ENCODE measurements around the gene CNKSR2. TPM values are rescaled to one million over a fixed set of nuclear protein-coding genes. Genes with fewer than 3 reads are reported as not detected.

CNKSR2 gene
- total RNA-seq, 1 donor: 4.0 TPM

GRCh38 chrX:21590012-21590776, 216.0 kb downstream of the CNKSR2 start:
- DNase-seq (ENCODE audit: low read depth in 2 of 3, low spot score in 2 of 3): peak in 1 of 3 donors; percentile 0

GRCh38 chrX:21606002-21606401, 231.8 kb downstream of the CNKSR2 start:
- DNase-seq (ENCODE audit: low read depth in 2 of 3, low spot score in 2 of 3): no peak

DNA sequence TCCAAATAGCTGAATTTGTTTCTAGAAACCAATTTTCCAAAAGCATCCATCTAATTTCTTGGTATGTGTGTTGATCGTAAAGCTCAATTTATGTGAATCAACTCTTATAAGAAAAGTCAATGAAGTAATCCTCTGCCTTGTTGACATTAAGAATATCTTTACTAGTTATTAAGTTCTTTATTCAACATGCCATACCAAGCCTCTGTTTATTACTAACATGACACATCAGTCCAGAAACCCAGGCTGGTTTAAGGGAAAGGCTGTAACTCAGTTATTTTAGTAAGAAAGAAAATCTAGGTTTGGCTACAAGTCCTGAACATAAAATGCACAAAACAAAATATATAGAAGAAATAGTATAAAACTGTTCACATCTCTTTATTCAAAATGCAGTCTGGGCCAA, 235.9 kb downstream of the CNKSR2 start:
- no peak for DNase-seq (ENCODE audit: low read depth in 2 of 3, low spot score in 2 of 3)

DNA sequence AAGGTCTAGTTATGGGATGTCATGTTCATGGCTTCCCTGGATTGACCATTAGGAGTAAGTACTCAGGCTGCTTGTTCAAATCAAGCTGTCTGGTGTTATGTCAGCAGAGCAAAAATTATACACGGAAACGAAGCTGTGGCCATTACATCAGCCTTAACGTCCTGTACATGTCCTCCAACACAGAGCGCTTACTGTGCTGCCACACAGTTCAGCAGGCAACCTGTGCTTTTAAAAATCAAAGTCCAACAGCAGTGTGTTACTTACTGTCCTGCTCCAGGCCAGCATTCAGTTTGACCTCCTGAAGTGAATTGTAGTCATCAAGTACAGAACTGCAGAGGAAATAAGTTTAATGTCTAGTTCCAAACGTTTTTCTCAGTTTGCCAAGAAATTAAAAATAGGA, 237.9 kb downstream of the CNKSR2 start:
- no peak for DNase-seq (ENCODE audit: low read depth in 2 of 3, low spot score in 2 of 3)

DNA sequence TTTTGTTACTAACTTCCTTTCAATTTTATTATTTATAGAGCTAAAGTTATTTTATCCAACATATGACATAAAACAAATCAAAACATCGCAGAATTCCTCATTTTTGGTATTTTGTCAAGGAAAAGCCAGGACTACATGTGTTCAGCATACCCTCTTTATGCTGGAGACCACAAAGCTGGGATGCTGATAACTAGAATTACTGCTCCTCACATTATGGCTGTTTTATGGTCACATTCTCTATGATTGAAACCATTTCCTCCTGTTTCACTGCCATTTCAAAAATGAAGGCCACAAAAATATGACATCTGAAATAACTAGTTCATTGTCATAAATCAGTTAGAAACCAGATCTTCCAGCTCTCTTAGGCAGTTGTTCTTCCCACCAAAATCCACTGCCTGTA, 242.2 kb downstream of the CNKSR2 start:
- no peak for DNase-seq (ENCODE audit: low read depth in 2 of 3, low spot score in 2 of 3)

GRCh38 chrX:21620234-21620633, 246.0 kb downstream of the CNKSR2 start:
- no peak for DNase-seq (ENCODE audit: low read depth in 2 of 3, low spot score in 2 of 3)

DNA sequence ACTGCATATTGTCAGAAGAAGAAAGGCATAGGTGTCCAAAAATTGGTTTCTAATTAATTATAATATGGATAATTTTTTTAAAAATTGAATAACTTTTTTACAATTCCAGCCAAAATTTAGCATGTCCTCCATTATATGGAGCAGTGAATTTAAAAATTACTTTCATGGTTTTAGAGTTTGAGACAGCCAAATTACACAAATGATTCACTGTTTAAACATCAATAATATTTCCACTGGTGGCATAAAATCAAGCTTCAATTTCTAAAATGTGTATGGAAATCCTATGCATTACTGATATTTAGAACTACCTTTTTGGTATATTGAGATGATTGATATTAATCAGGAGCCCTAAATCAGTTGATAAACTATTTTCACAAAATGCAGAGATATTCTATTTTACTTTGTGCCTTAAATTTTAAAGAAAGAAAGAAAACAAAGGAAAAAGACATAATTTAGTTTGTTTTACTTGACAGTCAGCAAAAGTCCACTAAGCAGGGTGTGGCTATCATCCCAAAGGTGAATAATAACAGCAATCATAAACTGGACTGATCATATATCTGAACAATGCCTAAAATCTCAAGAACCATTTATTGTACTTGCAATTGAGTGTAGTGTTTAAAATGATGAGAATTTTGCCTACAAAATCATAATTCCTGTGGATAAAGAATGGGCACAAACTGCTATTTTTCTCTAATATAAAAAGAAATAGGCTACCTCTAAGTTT, 249.7 kb downstream of the CNKSR2 start:
- DNase-seq (ENCODE audit: low read depth in 2 of 3, low spot score in 2 of 3): no peak

DNA sequence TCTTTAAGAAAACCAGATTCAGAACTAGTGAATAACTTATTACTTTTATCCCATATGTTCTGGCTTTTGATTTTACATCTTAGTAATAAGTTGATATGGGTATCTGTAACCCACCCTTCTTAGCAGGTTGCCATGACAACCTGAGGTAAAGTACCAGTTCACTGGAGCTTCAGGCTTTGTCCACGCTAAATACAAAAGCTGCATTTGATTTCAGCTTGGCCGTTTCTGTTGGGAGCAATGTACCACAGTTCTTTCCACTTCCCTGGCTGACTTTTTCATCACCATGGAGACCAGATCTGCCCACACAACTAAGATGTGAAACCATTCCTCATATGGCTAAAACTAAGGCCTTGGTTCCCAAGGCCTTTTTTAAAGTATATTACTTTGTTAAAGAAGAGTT, 257.8 kb downstream of the CNKSR2 start:
- DNase-seq (ENCODE audit: low read depth in 2 of 3, low spot score in 2 of 3): no peak

DNA sequence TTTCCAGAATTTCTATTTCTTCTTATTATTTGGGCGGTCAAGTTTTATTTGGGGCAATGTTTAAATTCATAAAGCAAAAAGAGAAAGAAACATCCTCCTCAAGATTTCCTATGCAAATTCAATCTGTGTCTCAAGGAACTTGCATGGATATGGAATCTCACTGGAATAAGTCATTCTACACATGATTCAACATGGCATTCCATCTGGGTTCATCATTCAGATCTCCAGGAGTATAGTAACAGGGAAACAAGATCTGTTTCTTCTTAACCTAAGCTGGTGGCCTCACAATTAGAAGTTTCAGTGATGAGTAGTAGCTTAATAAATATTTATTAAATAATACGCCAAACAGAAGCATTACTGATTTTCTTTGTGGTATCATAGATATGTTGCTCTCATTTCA, 264.1 kb downstream of the CNKSR2 start:
- DNase-seq (ENCODE audit: low read depth in 2 of 3, low spot score in 2 of 3): no peak

DNA sequence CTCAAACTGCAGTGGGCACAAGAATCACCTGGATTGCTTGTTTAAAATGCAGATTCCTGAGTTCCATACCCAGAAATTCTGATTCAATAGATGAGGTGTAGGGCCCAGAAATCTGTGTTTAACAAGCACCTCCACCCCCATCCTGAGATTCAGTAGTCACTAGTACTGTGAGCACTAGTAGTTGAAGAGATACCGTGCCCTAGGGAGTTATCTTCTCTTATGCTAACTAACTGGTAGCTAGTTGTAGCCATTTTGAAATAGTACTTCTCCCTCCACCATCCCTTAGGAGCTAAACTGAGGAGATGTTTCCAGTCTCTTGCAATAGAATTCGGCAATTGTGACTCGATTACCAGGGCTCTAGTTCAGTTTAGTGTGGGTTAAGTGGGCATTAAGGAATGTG, 265.6 kb downstream of the CNKSR2 start:
- no peak for DNase-seq (ENCODE audit: low read depth in 2 of 3, low spot score in 2 of 3)

- DNase-seq (ENCODE audit: low read depth in 2 of 3, low spot score in 2 of 3): no peak
These were observed 271.2 kb downstream of the CNKSR2 start for GRCh38 chrX:21645431-21645830.

DNA sequence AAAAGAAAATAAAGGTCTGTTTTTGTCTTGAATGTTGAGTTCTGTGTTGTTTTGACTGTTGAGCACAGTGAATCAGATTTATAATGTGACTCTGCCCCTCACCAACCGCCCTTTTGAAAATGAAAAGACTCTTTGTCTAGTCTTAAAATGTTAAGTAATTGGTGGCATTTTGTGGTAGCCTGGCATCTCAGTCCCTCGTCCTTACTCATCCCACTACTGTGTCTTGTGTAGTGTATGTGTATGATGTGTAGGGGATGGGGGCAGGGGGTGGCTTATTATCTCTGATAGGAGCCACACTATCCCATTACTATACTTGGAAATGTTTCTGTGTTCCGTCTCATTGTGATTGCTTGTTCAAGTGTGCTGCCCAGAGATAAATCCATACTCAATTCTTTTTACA, 271.7 kb downstream of the CNKSR2 start:
- DNase-seq (ENCODE audit: low read depth in 2 of 3, low spot score in 2 of 3): no peak

GRCh38 chrX:21655901-21656586, 281.8 kb downstream of the CNKSR2 start:
- no peak for DNase-seq (ENCODE audit: low read depth in 2 of 3, low spot score in 2 of 3)

GRCh38 chrX:21656587-21657317, 282.5 kb downstream of the CNKSR2 start:
- DNase-seq (ENCODE audit: low read depth in 2 of 3, low spot score in 2 of 3): no peak

GRCh38 chrX:21657318-21658151, 283.3 kb downstream of the CNKSR2 start:
- no peak for DNase-seq (ENCODE audit: low read depth in 2 of 3, low spot score in 2 of 3)

- no peak for DNase-seq (ENCODE audit: low read depth in 2 of 3, low spot score in 2 of 3)
These were observed 284.0 kb downstream of the CNKSR2 start, which contains the start of gene KLHL34 for GRCh38 chrX:21658152-21658737. Gene KLHL34, minus strand, starts transcription at chrX:21658330. Its CDS starts 542 bp downstream, at chrX:21657788.

DNA sequence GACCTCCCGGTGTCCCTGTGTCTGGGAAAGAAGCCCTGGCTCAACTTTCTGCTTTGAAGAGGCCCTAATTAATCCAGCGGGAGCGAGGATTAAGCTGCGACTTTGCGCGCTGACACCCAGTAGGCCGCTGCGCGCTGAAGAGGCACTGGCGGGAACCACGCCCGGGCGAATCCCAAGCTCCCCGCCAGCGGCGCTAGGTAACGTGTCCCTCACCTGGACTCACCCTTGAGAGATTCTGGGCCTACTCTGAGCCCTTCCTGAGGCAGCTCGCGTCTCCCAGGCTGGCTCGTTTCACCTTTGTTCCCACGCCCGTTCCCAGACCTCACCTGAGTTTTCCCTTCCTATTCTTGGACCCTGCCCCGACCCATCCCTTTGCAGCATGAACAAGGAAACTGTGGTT, 284.5 kb downstream of the CNKSR2 start:
- DNase-seq (ENCODE audit: low read depth in 2 of 3, low spot score in 2 of 3): no peak

- no peak for DNase-seq (ENCODE audit: low read depth in 2 of 3, low spot score in 2 of 3)
These were observed 285.1 kb downstream of the CNKSR2 start for GRCh38 chrX:21659320-21659719.

- DNase-seq (ENCODE audit: low read depth in 2 of 3, low spot score in 2 of 3): no peak
These were observed 285.9 kb downstream of the CNKSR2 start for GRCh38 chrX:21660156-21660555.

DNA sequence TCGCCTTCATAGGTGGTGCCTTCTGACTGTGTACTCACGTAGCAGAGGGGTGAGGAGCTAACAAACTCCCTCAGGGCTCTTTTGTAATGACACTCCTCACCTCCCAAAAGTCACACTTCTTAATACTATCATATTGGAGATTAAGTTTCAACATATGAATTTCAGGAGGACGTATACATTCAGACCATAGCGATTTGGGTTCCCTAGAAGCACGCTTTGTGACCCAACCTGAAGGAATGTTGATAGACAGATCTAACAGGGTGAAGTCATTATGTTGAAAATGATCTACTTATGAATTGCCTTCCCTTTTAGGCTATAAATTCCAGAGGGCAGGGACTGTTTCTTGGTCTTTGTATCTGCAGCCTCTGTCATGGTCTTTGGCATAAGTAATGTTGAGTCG, 287.1 kb downstream of the CNKSR2 start:
- no peak for DNase-seq (ENCODE audit: low read depth in 2 of 3, low spot score in 2 of 3)

Measured in hematopoietic multipotent progenitor cell (in vitro differentiated cells).